GM21576 (cell line): ENCODE measurements around the gene FBXO28.
A peak's percentile ranks its signal among the peaks of the same experiment; 100 is the strongest.

Experiments
- ATAC-seq: cut with Tn5 transposase; IDR thresholded peaks from one replicate; pipeline ENCODE4 v1.9.1; 2021; ENCODE audit warnings: mild to moderate bottlenecking, moderate library complexity; ENCODE audit not compliant: unreplicated experiment

Gene FBXO28

DNA sequence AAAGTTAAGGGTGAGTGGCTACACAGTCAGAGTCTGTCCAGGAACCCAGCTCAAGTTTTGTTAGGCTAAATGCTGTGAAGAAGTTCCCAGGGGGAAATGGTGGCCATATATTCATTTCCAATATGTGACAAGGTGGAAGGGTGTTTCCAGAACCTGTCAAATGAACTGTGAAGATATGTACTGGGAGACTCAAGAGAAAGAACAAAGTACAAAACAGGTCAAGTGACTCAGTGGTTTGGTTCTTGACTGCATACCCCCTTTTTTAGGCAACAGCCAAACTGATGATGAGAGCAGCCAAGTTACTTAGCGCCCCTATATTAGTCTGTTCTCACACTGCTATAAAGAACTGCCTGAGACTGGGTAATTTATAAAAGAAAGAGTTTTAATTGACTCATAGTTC is 18.6 kb upstream of the FBXO28 start:
- ATAC-seq = no peak

GRCh38 chr1:224095867-224096266 is 18.0 kb upstream of the FBXO28 start:
- ATAC-seq = no peak

- ATAC-seq = no peak
Measured at GRCh38 chr1:224096773-224097172, 17.1 kb upstream of the FBXO28 start.

DNA sequence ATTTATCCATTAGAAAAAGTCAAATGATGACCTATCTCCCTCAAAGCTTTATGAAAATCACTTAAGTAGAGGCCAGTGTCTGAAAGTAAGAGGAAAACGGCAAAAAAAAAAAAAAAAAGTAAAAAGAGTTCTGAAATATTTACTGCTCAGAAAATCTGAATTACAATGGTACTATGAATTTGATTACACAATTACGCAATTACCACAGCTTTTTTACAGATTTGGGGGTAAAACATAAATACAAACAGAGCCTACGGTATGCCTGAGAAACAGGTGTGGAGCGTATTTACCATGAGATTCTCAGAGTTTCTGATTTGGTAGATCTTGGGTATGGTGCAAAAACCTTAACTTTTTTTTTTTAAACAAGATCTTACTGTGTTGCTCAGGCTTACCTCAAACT is 15.9 kb upstream of the FBXO28 start:
- no peak for ATAC-seq

DNA sequence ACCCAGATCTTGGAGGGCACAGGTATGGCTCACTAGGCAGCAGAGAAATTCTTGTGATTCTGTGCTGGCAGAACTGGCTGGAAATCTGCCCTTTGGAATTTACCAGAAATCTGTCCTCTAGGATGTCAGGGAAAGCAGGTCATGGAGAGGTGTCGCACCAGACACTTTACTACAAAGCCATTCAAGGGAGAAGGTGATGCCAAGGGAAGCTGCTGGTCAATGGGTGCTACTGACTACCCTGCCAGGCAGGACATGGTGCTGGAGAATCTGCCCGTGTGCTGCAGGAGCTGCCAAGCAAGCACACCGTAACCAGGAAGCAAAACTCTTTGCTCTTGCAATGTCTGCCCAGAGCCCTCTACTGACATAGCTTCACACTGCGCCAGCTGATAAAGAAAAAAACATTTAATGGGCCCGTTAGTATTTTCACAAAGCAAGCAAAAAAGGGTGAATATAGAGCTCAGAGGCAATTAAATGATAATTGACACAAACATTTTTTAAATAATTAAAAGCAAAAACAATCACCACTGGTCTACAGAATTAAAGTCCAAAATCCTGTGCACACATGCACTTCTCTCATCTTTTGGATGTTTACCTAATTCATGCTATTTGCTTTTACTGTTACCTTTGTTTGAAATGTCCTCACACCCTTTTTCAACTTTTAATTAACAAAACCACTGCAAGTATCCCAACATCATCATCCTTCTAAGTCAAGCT is 7.2 kb upstream of the FBXO28 start:
- peak; percentile 84 for ATAC-seq

DNA sequence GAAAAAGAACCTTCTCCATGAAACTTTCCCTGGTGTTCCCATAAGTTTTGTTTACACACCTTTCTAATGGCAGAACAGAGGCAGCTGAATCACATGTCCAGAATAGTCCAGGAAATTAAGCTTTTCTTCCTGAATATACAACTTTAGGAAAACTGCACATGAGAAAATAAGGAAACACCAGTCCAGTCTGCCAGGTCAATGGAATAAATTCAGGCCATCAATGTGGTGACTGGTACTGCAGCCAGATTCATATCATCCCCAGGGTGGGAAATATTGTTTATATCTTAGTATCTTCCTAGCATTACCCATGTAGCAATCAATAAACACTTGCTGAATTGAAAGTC is 6.7 kb upstream of the FBXO28 start:
- ATAC-seq = no peak

GRCh38 chr1:224108991-224109390 is 4.9 kb upstream of the FBXO28 start:
- no peak for ATAC-seq

DNA sequence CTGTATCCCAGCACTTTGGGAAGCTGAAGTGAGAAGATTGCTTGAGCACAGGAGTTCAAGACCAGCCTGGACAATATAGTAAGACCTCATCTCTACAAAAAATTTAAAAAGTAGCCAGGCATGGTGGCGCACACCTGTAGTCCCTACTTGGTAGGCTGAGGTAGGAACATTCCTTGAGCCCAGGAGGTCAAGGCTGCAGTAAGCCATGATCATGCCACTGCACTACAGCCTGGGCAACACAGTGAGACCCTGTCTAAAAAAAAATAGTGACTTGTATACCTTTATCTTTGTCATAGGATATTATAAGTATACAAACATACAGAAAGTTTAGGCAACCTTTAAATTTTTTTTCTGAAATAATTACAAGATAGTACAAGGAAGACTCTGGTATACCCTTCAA is 3.9 kb upstream of the FBXO28 start:
- ATAC-seq = no peak

DNA sequence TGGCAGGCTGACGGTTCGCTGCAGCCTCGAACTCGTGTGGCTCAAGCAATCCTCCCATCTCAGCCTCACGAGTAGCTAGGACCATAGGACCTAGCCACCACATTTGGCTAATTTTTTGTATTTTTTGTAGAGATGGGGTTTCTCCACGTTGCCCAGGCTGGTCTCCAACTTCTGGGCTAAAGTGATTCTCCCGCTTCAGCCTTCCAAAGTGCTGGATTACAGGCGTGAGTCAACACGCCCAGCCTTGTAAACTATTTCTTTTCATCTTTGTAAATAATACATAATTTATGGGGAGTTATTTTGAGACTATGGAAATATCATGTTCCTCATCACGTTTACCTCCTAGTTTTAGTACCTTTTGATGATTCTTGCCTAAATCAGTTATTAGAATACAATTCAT is 906 bp upstream of the FBXO28 start:
- ATAC-seq = no peak

GRCh38 chr1:224113545-224113917 is 380 bp upstream of the FBXO28 start:
- no peak for ATAC-seq

GRCh38 chr1:224114787-224115175 is 870 bp downstream of the FBXO28 start:
- ATAC-seq = no peak

DNA sequence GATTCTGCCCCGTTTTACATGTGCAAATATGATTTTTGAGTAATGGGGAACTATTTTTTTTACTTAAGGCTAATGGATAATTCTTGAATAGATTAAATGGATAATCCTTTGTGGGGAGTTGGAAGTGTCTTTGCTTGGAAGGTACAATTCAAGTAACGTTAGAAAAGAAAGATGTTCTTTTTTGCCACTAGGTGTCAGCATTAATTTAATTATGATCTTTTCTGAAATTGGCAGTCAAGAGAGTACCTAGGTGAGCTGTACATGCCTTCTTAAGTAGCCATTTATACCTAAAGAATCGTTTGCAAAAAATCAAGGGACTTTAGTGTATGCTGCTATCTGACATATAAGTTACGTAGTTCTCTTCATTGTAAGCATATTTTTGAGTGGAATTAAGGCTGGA is 2.2 kb downstream of the FBXO28 start:
- ATAC-seq = no peak

- no peak for ATAC-seq
Measured at GRCh38 chr1:224118688-224119087, 4.8 kb downstream of the FBXO28 start.

DNA sequence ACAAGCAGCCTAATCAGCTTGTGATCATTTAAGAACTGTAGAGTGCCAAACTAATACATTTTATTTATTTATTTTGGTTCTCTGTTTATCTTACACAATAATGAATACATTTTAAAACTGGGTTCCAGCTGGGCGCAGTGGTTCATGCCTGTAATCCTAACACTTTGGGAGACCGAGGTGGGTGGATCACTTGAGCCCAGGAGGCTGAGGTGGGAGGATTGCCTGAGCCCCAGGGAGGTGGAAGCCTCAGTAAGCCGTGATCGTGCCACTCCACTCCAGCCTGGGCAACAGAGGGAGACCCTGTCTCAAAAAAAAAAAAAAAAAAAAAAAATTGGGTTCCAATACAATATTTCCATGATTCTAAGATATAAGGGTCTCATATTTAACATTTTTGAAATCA is 9.2 kb downstream of the FBXO28 start:
- ATAC-seq = no peak

DNA sequence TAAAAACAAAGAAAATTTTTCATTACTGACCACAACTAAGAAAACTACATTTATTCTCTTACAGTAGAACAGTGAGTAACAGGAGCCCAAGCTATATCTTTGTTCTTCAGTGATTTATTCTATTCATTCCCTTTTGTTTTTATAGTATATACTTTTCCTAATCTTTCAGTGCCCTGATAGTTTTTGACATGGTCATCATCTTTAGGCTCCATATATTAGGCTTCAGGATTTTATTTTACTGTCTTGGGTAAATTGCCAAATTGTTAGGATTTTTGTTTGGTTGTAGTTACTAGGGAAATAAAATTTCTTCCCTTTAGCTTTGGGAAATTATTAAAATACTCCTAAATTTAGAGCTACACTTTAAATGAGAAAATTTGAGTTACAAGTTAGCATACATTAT is 10.3 kb downstream of the FBXO28 start:
- ATAC-seq = no peak

GRCh38 chr1:224127925-224128819 is 14.3 kb downstream of the FBXO28 start:
- no peak for ATAC-seq

GRCh38 chr1:224131253-224131652 is 17.3 kb downstream of the FBXO28 start:
- ATAC-seq = no peak

DNA sequence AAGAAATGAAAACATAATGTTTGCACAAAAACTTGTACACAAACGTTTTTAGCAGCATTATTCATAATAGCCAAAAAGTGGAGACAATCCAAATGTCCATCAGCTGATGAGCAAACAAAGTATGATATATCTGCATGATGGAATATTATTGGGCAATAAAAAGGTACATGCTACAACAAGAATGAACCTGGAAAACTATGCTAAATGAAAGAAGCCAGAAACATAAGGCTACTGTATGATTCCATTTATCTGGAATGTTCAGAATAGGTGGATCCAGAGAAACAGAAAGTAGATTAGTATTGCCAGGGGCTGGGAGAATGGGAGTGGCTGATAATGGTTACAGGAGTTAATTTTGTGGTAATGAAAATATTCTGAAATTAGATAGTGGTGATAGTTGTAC is 19.0 kb downstream of the FBXO28 start:
- ATAC-seq = no peak

- no peak for ATAC-seq
Measured at GRCh38 chr1:224133741-224134299, 19.9 kb downstream of the FBXO28 start.

DNA sequence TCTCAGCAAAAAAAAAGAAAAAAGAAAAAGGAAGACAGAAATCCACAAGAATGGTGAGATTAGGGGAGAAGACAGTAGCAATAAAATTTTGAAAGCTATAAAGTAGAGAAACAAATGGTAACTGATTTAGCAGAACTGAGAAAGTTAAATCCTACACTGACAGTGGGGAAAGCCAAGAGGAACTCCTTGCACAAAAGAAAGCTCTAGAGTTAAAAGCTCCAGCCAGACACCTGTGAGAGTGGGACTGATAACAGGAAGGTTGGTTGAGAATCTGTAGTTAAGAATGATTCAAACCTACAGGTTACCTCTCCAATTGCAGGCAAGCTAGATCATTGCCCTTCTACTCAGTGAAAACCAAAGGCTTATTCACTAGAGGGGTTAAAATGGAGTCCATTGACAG is 23.6 kb downstream of the FBXO28 start:
- no peak for ATAC-seq

- no peak for ATAC-seq
Measured at GRCh38 chr1:224138198-224138597, 24.3 kb downstream of the FBXO28 start.

DNA sequence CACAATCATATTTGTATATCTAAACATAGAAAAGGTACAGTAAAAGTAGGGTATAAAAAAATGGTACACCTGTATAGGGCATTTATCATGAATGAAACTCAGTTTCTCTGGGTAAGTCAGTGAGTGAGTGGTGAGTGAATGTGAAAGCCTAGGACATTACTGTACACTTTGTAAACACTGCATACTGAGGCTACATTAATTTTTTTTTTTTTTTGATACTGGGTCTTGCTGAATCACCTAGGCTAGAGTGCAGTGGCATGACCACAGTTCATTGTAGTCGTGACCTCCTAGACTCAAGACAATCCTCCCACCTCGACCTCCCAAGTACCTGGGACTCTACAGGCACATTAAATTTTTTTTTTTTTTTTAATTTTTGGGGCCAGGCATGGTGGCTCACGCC is 27.8 kb downstream of the FBXO28 start:
- no peak for ATAC-seq
